GM19025 (cell line): ENCODE measurements around the gene GREB1L.

Experiments
- ATAC-seq: cut with Tn5 transposase; IDR thresholded peaks from one replicate; pipeline ENCODE4 v1.9.1; 2021; ENCODE audit warnings: mild to moderate bottlenecking, low read depth, moderate library complexity; ENCODE audit not compliant: unreplicated experiment

Gene GREB1L

DNA sequence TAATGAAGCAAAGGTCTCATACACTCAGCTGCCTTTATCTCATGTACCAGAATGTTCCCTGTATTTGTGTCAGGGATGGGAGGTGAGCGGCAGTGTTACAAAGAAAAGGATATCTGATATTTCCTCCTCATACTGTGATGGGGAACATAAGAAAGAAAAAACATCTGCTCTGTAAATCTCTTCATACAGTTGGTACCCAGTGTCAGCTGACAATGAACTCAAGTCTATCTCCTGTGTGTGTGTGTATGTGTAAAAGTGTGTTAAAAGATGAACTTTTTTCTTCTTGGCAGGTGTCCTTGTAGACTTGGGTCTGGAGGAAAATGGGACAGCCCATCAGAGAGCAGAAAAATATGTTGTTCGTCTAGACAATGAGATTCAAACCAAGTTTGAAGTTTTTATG, 230.7 kb downstream of the GREB1L start:
- no peak for ATAC-seq

DNA sequence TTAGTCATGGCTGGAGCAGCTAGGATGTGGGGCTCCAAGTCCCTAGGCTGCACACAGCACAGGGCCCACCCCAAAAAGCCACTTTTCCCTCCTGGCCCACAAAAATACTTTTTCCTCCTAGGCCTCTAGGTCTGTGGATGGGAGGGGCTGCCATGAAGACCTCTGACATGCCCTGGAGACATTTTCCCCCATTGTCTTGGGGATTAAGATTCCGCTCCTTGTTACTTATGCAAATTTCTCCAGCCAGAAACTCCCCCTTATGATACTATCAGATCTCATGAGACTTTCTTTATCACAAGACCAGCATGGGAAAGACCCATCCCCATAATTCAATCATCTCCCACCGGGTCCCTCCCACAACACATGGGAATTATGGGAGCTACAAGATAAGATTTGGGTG, 232.6 kb downstream of the GREB1L start:
- no peak for ATAC-seq

DNA sequence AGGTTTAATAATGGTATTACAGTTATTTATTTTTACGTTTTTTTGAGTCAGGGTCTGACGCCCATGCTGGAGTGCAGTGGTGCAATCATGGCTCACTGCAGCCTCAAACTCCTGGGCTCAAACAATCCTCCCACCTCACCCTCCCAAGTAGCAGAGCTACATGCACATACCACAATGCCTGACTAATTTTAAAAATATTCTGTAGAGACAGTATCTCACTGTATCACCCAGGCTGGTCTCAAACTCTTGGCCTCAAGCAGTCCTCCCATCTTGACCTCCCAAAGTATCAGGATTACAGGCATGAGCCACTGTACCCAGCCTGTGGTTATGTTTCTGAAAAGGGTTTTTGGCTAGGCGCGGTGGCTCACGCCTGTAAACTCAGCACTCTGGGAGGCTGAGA, 237.7 kb downstream of the GREB1L start:
- no peak for ATAC-seq

- ATAC-seq: no peak
Observed at GRCh38 chr18:21481739-21482138, 239.7 kb downstream of the GREB1L start.

DNA sequence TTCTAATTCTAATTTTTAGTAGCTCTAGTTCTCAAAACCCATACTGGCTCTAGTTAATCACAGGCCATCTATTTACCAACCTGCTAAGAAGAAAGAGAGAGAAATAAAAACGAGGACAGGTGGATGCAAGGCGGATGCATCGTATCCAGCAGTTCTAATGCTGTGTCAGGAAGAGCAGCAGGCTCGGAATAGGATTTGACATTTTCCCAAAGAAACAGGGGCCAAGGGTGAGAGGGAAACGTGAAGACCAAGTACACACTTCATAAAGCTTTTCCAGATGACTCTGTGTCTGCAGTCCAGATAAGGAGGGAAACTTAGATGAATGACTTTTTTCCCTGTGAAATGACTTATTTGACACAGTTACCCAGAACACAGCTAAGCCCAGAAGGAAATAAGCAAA, 241.0 kb downstream of the GREB1L start:
- no peak for ATAC-seq

DNA sequence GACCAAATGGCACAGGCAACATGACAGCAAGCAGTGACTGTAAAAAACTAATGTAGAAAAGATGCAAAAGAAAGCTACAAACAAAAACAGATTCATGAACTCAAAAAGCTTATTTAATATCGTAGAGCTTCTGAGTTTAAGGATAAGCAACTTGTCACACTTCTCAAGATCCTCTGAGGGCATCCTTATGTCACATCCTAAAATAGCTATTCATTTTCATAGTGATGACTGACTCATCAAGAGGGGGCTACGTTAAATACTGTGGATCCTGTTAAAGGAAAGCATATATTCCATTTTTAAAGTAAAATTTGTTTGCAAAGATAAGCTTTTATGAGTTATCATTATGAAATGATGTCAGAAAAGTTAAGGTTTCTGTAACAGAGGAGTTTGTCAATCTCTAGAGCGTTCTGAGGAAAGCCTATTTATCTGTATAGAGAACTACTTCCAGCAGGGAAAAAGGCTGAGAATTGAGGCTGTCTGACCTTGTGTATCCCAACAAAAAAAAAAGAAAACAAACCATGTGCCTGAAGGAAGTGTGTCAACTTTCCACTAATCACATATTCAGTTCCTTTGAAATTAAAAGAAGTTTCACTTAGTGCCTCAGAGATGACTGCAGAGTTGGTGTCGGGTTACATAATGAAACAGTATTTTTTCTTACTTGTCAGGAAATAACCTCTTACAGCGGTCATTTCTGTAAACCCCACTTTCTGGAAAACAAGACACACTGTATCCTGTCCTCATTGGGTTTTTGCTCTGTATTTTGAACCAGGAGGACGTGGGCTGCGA, 243.0 kb downstream of the GREB1L start:
- no peak for ATAC-seq

DNA sequence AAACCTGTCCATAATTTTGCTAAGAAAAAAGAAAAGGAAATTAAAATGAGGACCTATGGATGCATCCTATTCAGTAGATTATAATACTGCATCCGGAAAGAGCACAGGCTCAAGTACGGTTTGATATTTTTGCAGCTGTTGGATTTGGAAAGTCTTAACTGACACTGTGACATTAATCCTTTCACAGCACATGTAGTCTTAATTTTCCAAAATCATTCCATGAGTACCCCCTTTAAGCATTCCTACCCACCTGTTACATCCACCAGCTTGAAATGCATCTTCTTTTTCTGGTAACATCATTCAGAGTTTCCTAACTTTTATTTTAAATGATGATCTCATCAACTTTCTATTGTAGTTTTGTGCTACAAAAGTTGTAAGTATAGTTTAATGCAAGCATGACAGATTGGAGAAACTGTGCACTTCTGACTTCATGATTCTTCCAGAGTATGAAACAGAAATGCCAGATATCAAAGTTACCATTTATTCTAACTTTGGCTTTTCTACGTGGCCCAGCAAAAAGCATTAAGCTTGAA, 244.9 kb downstream of the GREB1L start:
- no peak for ATAC-seq

DNA sequence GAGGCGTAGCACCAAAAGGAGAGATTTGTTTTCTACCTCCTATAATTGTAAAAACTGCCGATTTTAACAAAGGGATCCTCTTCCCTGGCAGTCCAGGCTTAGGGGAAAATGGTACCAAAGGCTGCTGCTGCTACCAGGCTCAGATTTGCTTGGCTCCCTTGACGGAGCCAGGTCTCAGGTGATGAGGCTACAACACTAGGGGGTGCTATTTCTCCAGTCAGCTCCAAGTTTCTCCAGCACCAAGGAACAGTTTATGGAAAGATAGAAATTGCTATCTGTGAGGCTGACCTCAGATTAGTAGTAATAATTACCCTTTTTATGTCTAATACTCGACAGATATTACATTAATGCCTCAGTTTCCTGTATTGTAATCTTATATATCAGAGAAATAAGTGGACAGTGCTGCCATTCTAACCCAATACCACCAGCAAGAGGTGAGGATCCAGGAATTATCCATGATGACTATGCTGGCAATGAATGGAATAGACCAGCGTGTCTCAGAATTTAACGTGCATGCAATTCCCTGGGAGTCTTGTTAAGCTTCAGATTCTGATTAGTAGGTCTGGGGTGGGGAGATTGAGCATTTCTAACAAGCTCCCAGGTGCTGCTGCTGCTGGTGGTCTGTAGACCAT, 247.2 kb downstream of the GREB1L start:
- ATAC-seq: no peak

DNA sequence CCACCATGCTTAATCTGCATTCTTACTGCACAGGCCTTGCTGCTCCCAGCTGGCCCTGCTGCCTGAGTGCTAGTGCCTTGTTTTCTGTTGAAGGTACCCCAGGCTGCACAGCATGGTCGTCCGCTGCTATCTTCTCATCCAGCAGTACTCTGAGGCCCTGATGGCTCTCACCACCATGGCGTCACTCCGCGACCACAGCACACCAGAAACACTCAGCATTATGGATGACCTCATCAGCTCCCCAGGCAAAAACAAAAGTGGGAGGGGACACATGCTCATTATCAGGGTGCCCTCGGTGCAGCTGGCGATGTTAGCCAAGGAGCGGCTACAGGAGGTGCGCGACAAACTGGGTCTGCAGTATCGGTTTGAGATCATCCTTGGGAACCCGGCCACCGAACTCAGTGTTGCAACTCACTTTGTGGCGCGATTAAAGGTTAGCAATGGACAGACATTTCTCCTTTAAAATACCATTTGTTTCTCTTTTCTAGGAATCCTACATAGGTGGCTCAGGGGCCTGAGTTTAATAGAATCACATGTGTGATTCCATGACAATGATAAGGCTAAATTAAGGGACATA, 248.0 kb downstream of the GREB1L start:
- no peak for ATAC-seq

DNA sequence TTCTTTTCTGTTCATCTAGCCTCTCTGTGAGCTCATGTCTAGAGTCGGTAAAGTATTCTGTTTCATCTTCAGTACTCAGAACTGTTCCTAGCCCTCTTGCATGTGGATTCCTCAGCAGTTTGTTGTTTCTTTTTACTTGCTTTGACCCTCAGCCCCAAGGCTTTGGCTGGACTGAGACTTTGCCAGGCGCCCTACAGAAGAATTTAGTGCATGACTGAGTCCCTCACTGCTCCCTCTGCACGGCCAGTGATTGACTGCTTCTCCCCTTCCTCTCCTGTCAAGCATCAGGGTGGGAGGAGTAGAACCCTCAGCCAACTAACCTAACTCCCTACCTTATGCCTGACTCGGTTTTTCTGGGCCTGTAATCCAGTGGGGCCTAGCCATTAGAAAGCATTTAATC, 248.7 kb downstream of the GREB1L start:
- ATAC-seq: no peak

- no peak for ATAC-seq
Observed at GRCh38 chr18:21496277-21496835, 254.3 kb downstream of the GREB1L start.

- no peak for ATAC-seq
Observed at GRCh38 chr18:21499997-21500396, 258.0 kb downstream of the GREB1L start.

DNA sequence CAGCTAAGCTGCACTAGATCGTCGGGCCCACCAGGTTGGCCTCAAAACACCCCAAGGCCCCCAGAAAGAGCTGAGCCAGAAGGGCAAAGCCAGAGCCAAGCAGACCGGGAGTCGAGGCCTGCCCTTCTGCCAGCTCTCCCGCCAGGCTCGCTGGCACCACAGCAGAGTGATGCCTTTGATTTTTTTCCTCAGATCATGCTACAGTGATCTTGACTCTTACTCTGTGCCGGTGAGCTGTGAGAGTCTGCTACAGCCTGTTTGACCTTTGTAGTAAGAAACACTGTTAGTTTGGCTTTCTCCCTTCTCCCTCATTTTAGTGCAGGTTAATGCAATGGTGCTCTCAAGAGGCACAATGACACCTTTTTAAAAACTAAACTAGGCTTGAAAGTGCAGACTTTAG, 260.6 kb downstream of the GREB1L start:
- ATAC-seq: no peak

DNA sequence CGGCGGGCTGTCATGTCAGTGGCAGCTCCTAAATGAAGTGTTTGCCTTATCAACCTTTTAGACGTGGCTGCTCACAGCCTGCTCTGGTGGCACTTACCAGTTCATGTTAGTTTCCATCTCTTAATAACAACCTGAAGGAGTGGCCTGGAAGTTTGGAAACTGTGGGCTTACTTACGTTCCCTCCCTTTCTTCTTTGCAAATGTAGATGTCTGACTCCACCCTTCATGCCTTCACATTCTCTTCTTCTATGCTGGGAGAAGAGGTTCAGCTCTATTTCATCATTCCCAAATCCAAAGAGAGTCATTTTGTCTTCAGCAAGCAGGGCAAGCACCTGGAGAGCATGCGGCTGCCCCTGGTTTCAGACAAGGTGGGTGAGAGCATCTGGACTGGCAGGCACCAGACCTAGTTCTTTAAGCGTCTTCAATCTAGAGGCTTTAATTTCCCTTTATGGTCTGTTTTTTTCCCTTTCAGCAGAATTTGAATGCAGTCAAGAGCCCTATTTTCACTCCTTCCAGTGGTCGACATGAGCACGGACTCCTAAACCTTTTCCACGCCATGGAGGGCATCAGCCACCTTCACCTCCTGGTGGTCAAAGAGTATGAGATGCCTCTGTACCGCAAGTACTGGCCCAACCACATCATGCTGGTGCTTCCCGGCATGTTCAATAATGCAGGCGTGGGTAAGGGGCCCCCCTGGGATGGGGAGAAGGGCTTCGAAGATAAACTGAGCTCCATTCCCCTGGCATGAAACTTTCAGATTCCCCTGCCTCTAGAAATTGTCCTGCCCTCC, 266.1 kb downstream of the GREB1L start:
- no peak for ATAC-seq

DNA sequence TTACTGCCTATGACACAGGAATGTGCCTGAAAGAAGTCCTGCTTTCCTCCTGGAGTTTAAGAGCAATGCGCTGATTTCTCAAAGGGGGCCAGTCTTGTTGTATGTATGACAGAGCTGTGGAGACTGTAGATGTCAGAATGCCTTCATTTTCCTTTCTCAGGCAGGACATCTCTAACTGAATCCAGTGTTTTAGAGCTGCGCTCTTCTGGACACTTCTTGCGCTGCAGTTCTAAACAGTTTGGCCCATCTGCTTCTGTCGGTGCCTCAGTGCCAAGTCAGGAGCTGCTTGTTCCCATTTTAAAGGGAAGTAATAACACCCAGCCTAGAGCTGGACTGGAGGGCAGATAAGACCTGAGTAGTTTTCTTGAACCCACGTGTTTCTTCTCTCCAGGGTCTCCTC, 267.0 kb downstream of the GREB1L start:
- no peak for ATAC-seq

DNA sequence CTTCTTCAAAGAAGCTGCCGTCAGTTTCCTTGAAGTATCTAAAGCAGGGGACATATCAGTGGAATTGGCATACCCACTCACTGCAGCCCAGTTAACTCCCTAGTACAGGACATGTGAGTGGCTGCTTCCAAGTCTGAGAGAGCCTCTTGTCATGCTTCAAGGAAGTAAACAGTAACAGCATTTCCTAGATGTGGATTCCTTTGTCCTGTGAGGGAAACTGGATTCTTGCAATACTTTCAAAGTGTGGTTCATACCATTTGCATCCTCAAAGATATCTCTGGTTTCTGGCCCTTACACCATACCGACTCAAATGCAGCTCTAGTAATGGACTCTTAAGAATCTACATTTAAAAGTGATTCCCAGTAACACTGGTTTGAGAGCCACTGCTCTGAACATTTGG, 271.3 kb downstream of the GREB1L start:
- ATAC-seq: no peak

DNA sequence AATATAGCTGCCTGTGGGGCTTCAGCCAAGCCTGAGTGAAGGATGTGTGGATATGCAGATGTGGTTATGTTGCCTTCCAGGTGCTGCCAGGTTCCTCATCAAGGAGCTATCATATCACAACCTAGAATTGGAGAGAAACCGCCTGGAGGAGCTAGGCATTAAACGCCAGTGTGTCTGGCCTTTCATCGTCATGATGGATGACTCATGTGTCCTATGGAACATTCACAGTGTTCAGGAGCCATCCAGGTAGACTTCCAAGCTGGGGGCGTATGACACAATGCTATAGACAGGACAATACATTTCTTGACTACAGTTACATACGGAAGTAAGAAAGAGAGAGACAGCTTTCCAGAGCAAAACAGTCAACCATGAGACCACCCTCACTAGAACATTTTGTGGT, 271.7 kb downstream of the GREB1L start:
- ATAC-seq: no peak

DNA sequence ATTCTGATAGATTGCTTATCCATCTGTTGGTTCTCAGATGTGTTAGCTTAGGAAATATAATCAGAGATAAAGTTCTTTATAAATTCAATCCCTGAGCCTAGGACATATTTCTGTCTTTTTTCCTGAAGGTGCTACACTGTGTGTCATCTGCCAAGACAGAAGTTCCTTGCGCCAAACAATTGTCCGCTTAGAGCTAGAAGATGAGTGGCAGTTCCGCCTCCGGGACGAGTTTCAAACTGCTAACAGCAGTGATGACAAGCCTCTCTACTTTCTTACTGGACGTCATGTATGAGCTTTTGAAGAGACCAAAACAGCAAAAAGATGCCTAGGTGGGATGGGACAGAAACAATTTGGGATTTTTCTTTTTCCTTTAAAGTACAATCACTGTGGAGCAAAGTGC, 280.5 kb downstream of the GREB1L start:
- ATAC-seq: no peak

DNA sequence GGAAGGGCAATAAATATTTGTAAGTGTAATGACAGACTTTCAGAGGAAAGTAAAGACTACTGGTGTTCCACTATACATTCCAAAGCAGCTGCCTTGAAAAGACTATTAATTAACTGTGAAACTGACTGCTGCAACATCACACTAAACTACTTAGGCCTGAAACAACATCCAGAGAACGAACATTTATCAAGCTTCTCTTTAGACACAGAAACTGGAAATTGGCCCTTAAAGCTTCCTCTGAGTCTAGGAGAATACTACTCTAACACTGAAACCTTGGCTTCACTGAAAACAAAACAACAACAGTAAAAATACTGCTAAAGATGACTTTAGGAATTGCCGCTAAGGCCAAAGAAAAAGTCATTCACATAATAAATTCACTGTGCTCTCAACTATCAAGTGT, 283.9 kb downstream of the GREB1L start:
- ATAC-seq: no peak

DNA sequence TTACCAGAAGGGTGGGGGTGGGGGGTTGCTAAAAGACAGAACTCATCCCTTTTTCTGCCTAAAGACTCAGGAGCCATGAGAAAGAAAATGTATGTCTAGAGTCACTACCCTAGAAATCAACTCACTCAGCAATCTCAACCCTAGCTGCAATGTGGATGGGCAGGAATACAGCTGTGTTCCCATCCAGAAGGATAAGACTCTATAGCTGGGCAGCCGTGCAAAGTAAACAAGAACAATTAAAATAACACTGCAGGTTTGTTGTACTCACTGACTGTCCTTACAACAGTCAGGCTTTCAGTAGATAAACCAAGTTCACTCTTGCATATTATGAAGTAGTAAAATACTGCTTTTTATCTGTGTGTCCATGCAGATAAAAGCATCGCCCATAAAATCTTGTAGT, 284.4 kb downstream of the GREB1L start:
- ATAC-seq: no peak

DNA sequence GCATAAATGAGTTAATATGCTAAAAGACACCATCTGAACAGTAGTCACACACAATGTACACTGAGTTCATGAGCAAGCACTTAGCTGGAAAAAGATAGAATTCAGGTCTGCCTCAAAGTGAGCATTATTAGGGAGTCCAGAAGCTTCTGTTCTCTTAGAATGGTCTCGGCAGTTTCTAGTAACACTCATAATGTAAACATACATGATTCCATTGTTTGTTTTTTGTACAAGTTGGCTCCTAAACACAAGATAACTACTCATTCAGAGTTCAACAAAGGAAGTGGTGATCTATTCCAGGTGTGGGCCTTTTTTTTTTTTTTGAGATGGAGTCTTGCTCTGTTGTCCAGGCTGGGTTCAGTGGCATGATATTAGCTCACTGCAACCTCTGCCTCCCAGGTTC, 292.3 kb downstream of the GREB1L start:
- ATAC-seq: no peak
